Activated CD8-positive, alpha-beta memory T cell treated with anti-CD3 and anti-CD28 coated beads, Interleukin-2, amount 10 ng/mL, durations not matched to agents 7 days and 5 days (primary cell): Measurements from ENCODE around the gene ADGRB3. TPM values are rescaled to one million over a fixed set of nuclear protein-coding genes. Genes with fewer than 3 reads are reported as not detected.

Experiments
- ATAC-seq: fragments of 150-1000 bp; cut with Tn5 transposase; one replicate; pipeline ENCODE4 v1.10.0; 2021; ENCODE audit warnings: moderate library complexity
- CTCF ChIA-PET: fragments of 350-600 bp; sonication (Branson Sonifier 250); formaldehyde crosslinking; loops from one replicate; lab custom pipeline; 2021; ENCODE audit warnings: antibody characterized with exemption; lab: Charles Lee
- DNase-seq: peaks from one replicate; pipeline ENCODE4 v3.0.0-alpha.2; 2020
- H3K27ac Mint-ChIP-seq: one replicate; pipeline ENCODE4 v1.8.0; 2021; ENCODE audit warnings: mild to moderate bottlenecking, mixed read lengths
- H3K27me3 Mint-ChIP-seq: one replicate; pipeline ENCODE4 v1.8.0; 2021; ENCODE audit warnings: mixed read lengths
- H3K36me3 Mint-ChIP-seq: one replicate; pipeline ENCODE4 v1.8.0; 2021; ENCODE audit warnings: mild to moderate bottlenecking, mixed read lengths
- H3K4me1 Mint-ChIP-seq: one replicate; pipeline ENCODE4 v1.8.0; 2021; ENCODE audit warnings: mixed read lengths
- H3K4me3 Mint-ChIP-seq: one replicate; pipeline ENCODE4 v1.8.0; 2021; ENCODE audit warnings: mild to moderate bottlenecking, moderate library complexity, mixed read lengths
- H3K9me3 Mint-ChIP-seq: one replicate; pipeline ENCODE4 v1.8.0; 2022; ENCODE audit warnings: low read depth, mixed read lengths
- total RNA-seq, 2 experiments: library from RNA; stranded (reverse); gene quantifications; one replicate each; pipeline ENCODE4 v1.2.3, GENCODE V29; 2021

ADGRB3 gene
- total RNA-seq, 2 experiments from 2014 or later = 0.33 TPM; not detected in 1

GRCh38 chr6:68695403-68695802, 60.3 kb downstream of the ADGRB3 start:
- DNase-seq = no peak
- Mint-ChIP-seq H3K4me1 (no peaks in the 10 kb centered on the region), H3K4me3 (no peak overlapping the region), H3K27me3 (no peaks in the 10 kb centered on the region), H3K27ac (no peak overlapping the region), H3K36me3 (no peaks in the 10 kb centered on the region), H3K9me3 (no peaks in the 10 kb centered on the region)
- ATAC-seq = no peak
- CTCF ChIA-PET = interaction anchor here (0.6 kb wide), 1 partner anchor 1420 kb away, joined by 5 read pairs; no protein-coding TSS in a partner anchor

- ATAC-seq (no peak), DNase-seq (no peak)
- H3K36me3 Mint-ChIP-seq = no peaks in the 10 kb centered on the region
- no peak overlapping the region for H3K27ac Mint-ChIP-seq
- no peaks in the 10 kb centered on the region for H3K27me3 Mint-ChIP-seq
- CTCF ChIA-PET = no interaction called here
- no peaks in the 10 kb centered on the region for H3K9me3 Mint-ChIP-seq
- H3K4me3 Mint-ChIP-seq = no peak overlapping the region
- no peaks in the 10 kb centered on the region for H3K4me1 Mint-ChIP-seq
Measured at GRCh38 chr6:68695838-68696237, 60.8 kb downstream of the ADGRB3 start.

- Mint-ChIP-seq H3K36me3 (no peaks in the 10 kb centered on the region), H3K9me3 (no peaks in the 10 kb centered on the region), H3K27me3 (no peaks in the 10 kb centered on the region), H3K4me3 (no peak overlapping the region), H3K4me1 (no peaks in the 10 kb centered on the region), H3K27ac (no peak overlapping the region)
- ATAC-seq (no peak), DNase-seq (no peak)
- CTCF ChIA-PET = no interaction called here
Measured at GRCh38 chr6:68697394-68697793, 62.3 kb downstream of the ADGRB3 start.

GRCh38 chr6:68701159-68701558, 66.1 kb downstream of the ADGRB3 start:
- no peaks in the 10 kb centered on the region for H3K27me3 Mint-ChIP-seq
- ATAC-seq (no peak), DNase-seq (no peak)
- no peak overlapping the region for H3K27ac Mint-ChIP-seq
- H3K4me3 Mint-ChIP-seq = no peak overlapping the region
- no peaks in the 10 kb centered on the region for H3K9me3 Mint-ChIP-seq
- H3K36me3 Mint-ChIP-seq = no peaks in the 10 kb centered on the region
- no peaks in the 10 kb centered on the region for H3K4me1 Mint-ChIP-seq
- CTCF ChIA-PET = no interaction called here

- no peaks in the 10 kb centered on the region for H3K27me3 Mint-ChIP-seq
- DNase-seq = no peak
- ATAC-seq = no peak
- H3K36me3 Mint-ChIP-seq = no peaks in the 10 kb centered on the region
- CTCF ChIA-PET = no interaction called here
- no peak overlapping the region for H3K4me3 Mint-ChIP-seq
- H3K4me1 Mint-ChIP-seq = no peaks in the 10 kb centered on the region
- H3K9me3 Mint-ChIP-seq = no peaks in the 10 kb centered on the region
- no peak overlapping the region for H3K27ac Mint-ChIP-seq
Measured at GRCh38 chr6:68704485-68704884, 69.4 kb downstream of the ADGRB3 start.

- Mint-ChIP-seq H3K9me3 (no peaks in the 10 kb centered on the region), H3K27me3 (no peaks in the 10 kb centered on the region), H3K36me3 (no peaks in the 10 kb centered on the region), H3K4me1 (no peaks in the 10 kb centered on the region), H3K4me3 (no peak overlapping the region), H3K27ac (no peak overlapping the region)
- CTCF ChIA-PET = no interaction called here
- no peak for ATAC-seq
- no peak for DNase-seq
Measured at GRCh38 chr6:68709091-68709490, 74.0 kb downstream of the ADGRB3 start.

GRCh38 chr6:68709882-68710281, 74.8 kb downstream of the ADGRB3 start:
- H3K4me1 Mint-ChIP-seq = no peaks in the 10 kb centered on the region
- H3K36me3 Mint-ChIP-seq = no peaks in the 10 kb centered on the region
- no peaks in the 10 kb centered on the region for H3K27me3 Mint-ChIP-seq
- H3K27ac Mint-ChIP-seq = no peak overlapping the region
- no peak for ATAC-seq
- no peaks in the 10 kb centered on the region for H3K9me3 Mint-ChIP-seq
- no peak overlapping the region for H3K4me3 Mint-ChIP-seq
- DNase-seq = no peak
- CTCF ChIA-PET = no interaction called here

GRCh38 chr6:68710496-68710895, 75.4 kb downstream of the ADGRB3 start:
- DNase-seq (no peak), ATAC-seq (no peak)
- Mint-ChIP-seq H3K36me3 (no peaks in the 10 kb centered on the region), H3K9me3 (no peaks in the 10 kb centered on the region), H3K4me3 (no peak overlapping the region), H3K27ac (no peak overlapping the region), H3K4me1 (no peaks in the 10 kb centered on the region), H3K27me3 (no peaks in the 10 kb centered on the region)
- CTCF ChIA-PET = no interaction called here

GRCh38 chr6:68710916-68711315, 75.8 kb downstream of the ADGRB3 start:
- CTCF ChIA-PET = no interaction called here
- no peaks in the 10 kb centered on the region for H3K27me3 Mint-ChIP-seq
- H3K27ac Mint-ChIP-seq = no peak overlapping the region
- H3K4me1 Mint-ChIP-seq = no peaks in the 10 kb centered on the region
- ATAC-seq = no peak
- DNase-seq = no peak
- H3K9me3 Mint-ChIP-seq = no peaks in the 10 kb centered on the region
- H3K4me3 Mint-ChIP-seq = no peak overlapping the region
- H3K36me3 Mint-ChIP-seq = no peaks in the 10 kb centered on the region

- Mint-ChIP-seq H3K27ac (no peak overlapping the region), H3K27me3 (no peaks in the 10 kb centered on the region), H3K9me3 (no peaks in the 10 kb centered on the region), H3K4me3 (no peak overlapping the region), H3K4me1 (no peaks in the 10 kb centered on the region), H3K36me3 (no peaks in the 10 kb centered on the region)
- CTCF ChIA-PET = no interaction called here
- DNase-seq (no peak), ATAC-seq (no peak)
Measured at GRCh38 chr6:68711386-68712000, 76.4 kb downstream of the ADGRB3 start.

GRCh38 chr6:68716620-68717019, 81.5 kb downstream of the ADGRB3 start:
- no peaks in the 10 kb centered on the region for H3K27me3 Mint-ChIP-seq

GRCh38 chr6:68718385-68719073, 83.4 kb downstream of the ADGRB3 start:
- no peak for ATAC-seq
- Mint-ChIP-seq H3K27ac (no peak overlapping the region), H3K4me3 (no peak overlapping the region), H3K27me3 (no peaks in the 10 kb centered on the region), H3K9me3 (peaks cover 2% of the 10 kb centered on the region), H3K4me1 (no peaks in the 10 kb centered on the region), H3K36me3 (no peaks in the 10 kb centered on the region)
- CTCF ChIA-PET = no interaction called here
- DNase-seq = no peak

More at GRCh38 chr6:68716620-68717019, 81.5 kb downstream of the ADGRB3 start:
- CTCF ChIA-PET = no interaction called here
- H3K27ac Mint-ChIP-seq = no peak overlapping the region
- no peak overlapping the region for H3K4me3 Mint-ChIP-seq
- H3K4me1 Mint-ChIP-seq = no peaks in the 10 kb centered on the region
- peaks cover 2% of the 10 kb centered on the region for H3K9me3 Mint-ChIP-seq
- DNase-seq (no peak), ATAC-seq (no peak)
- no peaks in the 10 kb centered on the region for H3K36me3 Mint-ChIP-seq

GRCh38 chr6:68719761-68720160, 84.7 kb downstream of the ADGRB3 start:
- ATAC-seq (no peak), DNase-seq (no peak)
- H3K4me3 Mint-ChIP-seq = no peak overlapping the region
- H3K4me1 Mint-ChIP-seq = no peaks in the 10 kb centered on the region
- H3K9me3 Mint-ChIP-seq = peaks cover 2% of the 10 kb centered on the region
- no peaks in the 10 kb centered on the region for H3K36me3 Mint-ChIP-seq
- H3K27ac Mint-ChIP-seq = no peak overlapping the region
- no peaks in the 10 kb centered on the region for H3K27me3 Mint-ChIP-seq
- CTCF ChIA-PET = no interaction called here

- DNase-seq (no peak), ATAC-seq (no peak)
- Mint-ChIP-seq H3K27me3 (no peaks in the 10 kb centered on the region), H3K36me3 (no peaks in the 10 kb centered on the region), H3K4me1 (no peaks in the 10 kb centered on the region), H3K9me3 (peaks cover 2% of the 10 kb centered on the region), H3K27ac (no peak overlapping the region), H3K4me3 (no peak overlapping the region)
- CTCF ChIA-PET = no interaction called here
Measured at GRCh38 chr6:68722891-68723527, 87.9 kb downstream of the ADGRB3 start.
